ENCODE data around the gene WNT10A.
"Not testable (repeated sequence)": the region's sequence is repeated elsewhere in the genome, so short reads cannot be mapped to it uniquely, and the experiment has no call there.

WNT10A gene

GRCh38 chr2:218880102-218880858 lies at the start of gene WNT10A:
Gene WNT10A (plus strand): TSS chr2:218880852. CDS start chr2:218880996, 144 bp downstream.
- DNase-seq: peak; percentile 75

DNA sequence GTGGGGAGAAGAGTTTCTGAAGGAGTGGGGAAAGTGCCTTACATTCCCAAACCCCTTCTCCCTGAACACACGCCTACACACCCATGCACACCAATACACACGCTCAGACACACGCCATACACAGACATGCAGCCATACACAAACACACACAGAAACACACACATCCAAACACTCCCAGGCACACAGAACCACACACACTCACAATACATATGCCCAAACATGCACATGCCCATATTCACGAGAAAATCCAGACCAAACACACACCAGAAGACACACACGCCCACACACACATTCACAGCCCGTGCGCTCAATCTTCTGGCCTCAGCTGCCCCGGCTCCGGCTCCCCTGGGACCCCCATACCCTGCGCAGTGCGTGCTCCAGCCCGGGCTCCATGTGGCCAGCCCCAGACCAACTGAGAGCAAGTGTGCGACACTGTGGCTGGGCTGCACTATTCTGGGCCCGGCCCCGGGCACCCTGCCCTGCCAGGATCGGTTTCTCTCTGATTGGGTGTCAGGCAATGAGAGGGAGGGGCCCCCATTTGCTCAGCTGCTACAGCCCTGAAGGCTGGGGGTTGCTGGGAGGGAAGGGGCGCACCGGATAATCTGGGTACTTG lies 49.2 kb upstream of the WNT10A start, which contains the start of gene PRKAG3:
PRKAG3 (minus strand) TSS at position 426 of the 613 bp plus-strand sequence.
- DNase-seq: no peak

GRCh38 chr2:218832081-218832480 lies 48.6 kb upstream of the WNT10A start:
- no peak for DNase-seq

DNA sequence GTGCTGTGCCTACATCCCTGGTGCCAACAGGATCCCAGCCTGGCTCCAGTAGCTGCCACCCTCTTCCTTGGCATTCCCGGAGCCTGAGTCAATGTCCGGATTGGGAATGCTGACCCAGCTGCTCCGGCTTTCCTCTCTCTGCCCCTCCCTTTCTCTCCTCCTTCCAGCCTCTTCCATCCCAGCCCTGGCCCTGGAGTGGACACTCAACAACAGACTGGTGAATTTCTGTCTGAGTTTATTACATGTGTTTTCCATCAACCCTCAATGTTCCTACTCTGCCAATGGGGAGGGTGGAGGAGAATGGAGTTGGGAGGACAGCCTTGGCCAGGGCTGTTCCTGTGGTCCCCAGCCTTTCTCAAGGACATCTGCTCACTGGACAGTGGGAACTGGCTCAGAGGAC lies 48.1 kb upstream of the WNT10A start:
- no peak for DNase-seq

DNA sequence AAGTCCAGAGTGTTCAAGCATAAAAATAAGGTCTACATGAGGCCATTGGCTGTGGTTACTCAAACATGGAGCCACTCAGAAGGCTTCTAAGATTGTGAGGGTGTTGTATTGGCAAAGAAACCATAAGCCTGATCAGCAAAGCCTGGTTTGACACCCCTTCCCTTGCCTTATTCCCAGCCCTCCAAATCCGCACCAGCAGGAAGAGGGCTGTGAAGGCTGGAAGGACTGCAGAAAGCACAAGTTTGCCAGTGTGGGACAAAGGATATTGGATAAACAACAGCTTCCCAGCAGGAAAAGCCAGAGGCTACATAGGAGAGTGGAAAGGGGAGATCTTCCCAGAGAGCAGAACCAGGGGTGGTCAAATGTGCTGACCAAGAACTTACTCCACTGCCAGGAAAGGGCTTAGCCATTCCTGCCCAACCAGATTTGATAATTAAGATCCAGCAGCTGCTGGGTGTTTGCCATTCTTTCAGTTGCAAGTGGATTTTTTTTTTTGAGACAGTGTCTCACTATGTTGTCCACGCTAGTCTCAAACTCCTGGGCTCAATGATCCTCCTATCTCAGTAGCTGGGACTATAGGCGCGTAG lies 47.5 kb upstream of the WNT10A start:
- no peak for DNase-seq

- DNase-seq: no peak
These were observed 46.0 kb upstream of the WNT10A start for GRCh38 chr2:218834685-218835084.

DNA sequence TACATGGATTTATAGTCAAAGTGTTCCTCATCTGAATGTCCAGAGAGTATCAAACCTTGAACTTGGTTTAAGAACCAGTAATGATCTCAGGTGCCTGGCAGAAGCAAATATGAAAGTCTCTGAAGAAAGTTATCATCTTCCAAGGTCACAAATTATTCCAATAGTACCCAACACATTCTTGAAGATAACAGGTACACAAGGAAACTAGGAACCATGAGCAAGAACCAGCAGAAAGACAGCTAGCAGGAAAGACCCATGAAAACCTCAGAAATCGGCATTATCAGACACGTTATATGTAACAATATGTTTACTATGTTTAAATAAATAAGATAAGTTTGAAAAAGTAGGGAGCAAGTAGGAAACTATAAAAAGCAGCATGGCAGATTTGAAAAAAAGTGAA lies 43.2 kb upstream of the WNT10A start:
- DNase-seq: no peak

DNA sequence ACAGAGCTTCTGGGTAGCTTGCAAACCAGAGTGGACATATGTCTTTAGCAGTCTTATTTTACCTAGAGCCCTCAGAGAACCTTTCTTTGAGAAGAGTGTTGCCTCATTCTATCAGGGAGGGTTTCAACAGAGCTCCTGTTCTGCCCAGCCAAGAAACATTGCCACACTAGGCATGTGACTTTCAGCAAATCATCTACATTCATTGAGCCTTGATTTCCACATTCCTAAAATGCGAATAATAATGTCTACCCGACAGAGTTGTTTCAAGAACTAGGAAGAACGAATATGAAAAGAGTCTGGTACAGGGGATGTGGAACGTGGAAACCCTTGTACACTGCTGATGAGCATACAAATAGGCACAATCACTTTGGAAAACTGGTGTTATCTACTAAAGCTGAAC lies 41.2 kb upstream of the WNT10A start:
- no peak for DNase-seq

GRCh38 chr2:218839888-218840287 lies 40.8 kb upstream of the WNT10A start:
- no peak for DNase-seq

DNA sequence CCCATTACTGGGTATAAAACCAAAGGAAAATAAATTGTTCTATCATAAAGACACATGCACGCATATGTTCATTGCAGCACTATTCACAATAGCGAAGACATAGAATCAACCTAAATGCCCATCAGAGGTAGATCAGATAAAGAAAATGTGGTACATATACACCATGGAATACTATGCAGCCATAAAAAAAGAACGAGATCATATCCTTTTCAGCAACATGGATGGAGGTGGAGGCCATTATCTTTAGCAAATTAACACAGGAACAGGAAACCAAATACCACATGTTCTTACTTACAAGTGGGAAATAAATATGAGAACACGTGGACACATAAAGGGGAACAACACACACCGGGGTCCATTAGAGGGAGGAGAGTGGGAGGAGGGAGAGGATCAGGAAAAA lies 36.3 kb upstream of the WNT10A start:
- DNase-seq: not testable (repeated sequence)

GRCh38 chr2:218846963-218847362 lies 33.7 kb upstream of the WNT10A start:
- not testable (repeated sequence) for DNase-seq

DNA sequence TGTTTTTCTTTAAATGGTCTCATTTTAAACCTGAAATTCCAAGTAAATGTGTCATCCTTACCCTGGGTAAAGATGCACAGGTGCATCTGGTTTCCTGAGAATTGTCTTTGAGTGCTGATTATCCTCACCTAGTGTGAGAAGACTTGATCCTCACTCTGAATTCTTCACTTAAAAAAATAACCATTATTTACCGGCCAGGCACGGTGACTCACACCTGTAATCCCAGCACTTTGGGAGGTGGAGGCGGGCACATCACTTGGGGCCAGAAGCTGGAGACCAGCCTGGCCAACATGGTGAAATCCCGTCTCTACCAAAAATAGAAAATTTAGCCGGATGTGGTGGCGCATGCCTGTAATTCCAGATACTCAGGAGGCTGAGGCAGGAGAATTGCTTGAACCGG lies 30.9 kb upstream of the WNT10A start:
- no peak for DNase-seq

DNA sequence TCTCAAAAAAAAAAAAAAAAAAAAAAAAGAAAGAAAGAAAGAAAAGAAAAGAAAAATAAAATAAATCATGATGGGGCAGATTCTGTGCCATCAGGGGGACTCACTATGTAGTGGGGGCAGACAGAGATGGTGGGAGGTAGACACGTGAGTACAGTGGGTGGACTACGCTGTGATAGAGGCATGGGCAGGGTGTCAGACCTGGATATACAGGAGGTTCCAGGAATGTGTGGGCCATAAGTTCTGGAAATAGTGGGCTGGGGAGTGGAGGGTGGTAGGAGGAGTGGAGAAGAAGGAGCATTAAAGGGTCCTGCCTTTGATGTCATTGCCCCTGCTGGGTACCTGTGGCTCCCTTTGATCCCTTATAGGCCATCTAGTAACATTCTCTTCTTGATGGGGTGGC lies 29.9 kb upstream of the WNT10A start:
- no peak for DNase-seq

- DNase-seq: no peak
These were observed 29.4 kb upstream of the WNT10A start for GRCh38 chr2:218851286-218851685.

- DNase-seq: peak; percentile 55
These were observed 27.6 kb upstream of the WNT10A start for GRCh38 chr2:218852911-218853667.

DNA sequence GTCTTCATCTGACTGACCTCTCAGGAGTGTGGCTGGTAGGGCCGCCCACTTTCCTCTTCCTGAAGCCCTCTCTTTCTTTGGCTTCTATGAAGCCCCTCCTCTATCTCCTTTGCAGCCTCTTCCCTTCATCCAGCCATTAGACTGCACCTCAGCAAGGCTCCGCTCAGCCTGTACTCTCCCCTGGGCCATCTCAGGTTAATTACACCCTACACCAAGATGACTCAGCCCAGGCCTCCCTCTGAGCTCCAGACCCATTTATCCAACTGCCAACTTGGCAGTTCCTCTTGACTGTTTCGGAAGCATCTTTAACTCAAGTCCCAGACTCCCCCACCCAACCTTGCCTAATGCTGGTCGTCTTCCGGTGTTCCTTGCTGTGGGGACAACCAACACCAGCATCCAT lies 26.9 kb upstream of the WNT10A start:
- DNase-seq: no peak

GRCh38 chr2:218854860-218855259 lies 25.8 kb upstream of the WNT10A start:
- no peak for DNase-seq

GRCh38 chr2:218855305-218856166 lies 25.1 kb upstream of the WNT10A start:
- DNase-seq: no peak

DNA sequence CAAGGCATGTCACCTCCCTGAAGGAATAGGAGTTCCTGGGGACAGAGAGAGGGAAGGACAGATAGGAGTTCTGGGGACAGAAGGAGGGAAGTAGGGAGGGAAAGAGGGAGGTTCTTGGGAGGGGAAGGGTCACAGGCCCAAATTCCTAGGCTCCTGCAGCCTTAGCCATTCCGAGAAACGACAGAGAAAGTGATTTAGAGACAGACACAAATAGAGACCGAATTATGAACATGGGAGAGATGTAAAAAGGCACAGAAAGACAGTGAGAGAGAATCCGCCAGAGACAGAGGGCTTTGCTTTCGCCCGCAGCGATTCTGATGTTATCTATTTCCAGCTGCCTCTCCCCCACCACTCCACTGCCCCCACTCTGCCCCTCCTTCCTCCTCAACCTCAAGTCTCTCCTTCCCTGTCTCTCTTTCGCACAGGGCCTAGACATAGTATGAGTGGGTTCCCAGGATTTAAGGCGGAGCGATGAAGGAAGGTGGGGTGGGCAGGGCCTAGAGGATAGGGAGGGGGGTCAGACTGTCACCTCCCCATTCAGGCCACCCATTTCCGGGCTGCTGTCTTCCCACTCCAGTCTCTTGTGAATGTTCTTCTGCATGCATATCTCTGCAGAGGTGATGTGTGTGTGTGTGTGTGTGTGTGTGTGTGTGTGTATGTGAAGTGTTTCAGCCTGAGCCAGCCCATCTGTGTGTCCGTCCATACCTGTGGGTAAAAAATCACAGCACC lies 24.3 kb upstream of the WNT10A start:
- no peak for DNase-seq

DNA sequence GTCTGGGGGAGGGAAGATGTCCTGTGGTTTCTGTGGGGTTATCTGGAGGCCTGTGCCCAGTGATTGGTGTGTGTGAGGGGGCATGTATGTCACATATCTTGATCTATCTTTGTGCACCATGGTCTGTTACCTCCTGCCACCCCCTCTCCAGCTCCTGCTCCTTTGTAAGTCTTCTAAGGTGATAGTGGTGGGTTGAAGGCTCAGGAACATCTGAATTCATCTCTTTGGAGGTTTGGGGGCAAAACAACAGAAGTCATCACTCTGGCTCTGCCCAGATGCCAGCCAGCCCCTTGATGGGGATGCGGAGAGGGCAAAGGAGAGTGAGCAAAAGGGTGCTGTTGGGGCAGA lies 23.8 kb upstream of the WNT10A start:
- DNase-seq: no peak

- DNase-seq: no peak
These were observed 23.1 kb upstream of the WNT10A start for GRCh38 chr2:218857371-218858137.
